ENCODE measurements around the gene ARAP3. TPM values are rescaled to one million over a fixed set of nuclear protein-coding genes. Genes with fewer than 3 reads are reported as not detected.
A peak's percentile ranks its signal among the peaks of the same experiment; 100 is the strongest.
"Not testable (repeated sequence)": the region's sequence is repeated elsewhere in the genome, so short reads cannot be mapped to it uniquely, and the experiment has no call there.

Gene ARAP3
- total RNA-seq, 1 donor from 2014 or later: 3.6 TPM

GRCh38 chr5:141618030-141618803, 63.8 kb downstream of the ARAP3 start:
- peak; percentile 71 for DNase-seq (ENCODE audit: low read depth)

- peak; percentile 41 for DNase-seq (ENCODE audit: low read depth)
These were observed 64.4 kb downstream of the ARAP3 start for GRCh38 chr5:141617682-141618029.

GRCh38 chr5:141617128-141617527, 64.9 kb downstream of the ARAP3 start:
- no peak for DNase-seq (ENCODE audit: low read depth)

DNA sequence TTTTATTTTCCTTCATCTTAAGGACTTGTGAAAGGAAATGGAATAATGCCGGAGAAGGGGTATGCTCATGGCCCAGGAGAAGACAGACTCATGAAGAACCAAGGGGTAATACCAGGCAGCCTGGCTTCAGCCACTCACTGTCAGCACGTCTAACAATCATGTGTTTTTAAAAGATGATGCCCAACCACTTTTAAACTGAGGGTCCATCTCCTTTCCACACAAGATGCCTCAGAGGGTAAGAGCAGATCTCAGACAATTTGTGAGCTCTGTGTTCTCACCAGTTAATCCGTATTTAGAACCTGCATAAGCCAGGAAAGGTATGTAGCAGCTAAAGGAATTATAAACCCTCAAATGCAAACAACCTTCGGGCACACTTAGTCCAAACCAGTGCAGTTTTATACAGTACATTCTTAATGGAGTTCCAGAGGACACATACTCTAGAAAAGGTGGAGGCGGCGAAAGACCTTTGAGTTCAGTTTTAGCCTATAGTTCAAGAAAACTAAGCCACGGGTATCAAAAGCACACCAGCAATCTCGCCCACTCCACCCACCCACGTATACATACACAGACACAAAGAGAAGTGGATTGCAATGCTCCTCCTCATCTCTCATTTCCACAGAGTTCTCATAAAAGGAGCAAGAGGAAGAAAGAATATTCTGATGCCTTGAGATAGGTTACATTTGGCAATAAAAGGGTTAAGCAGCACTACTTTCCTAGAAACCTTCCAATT, 65.9 kb downstream of the ARAP3 start:
- no peak for DNase-seq (ENCODE audit: low read depth)

- no peak for DNase-seq (ENCODE audit: low read depth)
These were observed 68.7 kb downstream of the ARAP3 start for GRCh38 chr5:141613344-141613743.

DNA sequence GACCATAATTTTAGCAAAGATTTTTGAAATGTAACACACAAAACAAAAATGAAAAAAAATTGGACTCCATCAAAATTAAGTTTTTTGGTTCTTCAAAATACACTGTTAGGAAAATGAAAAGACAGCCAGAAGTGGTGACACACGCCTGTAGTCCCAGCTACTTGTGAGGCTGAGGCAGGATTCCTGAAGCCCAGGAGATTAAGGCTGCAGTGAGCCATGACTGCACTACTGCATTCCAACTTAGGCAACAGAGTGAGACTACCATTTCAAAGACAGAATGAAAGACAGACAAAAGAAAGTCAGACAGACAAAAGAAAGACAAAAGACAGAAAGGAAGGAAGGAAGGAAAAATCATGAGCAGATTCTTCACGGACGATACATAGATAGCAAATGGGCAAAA, 70.7 kb downstream of the ARAP3 start:
- peak; percentile 71 for DNase-seq (ENCODE audit: low read depth)

GRCh38 chr5:141609921-141610320, 72.1 kb downstream of the ARAP3 start:
- not testable (repeated sequence) for DNase-seq (ENCODE audit: low read depth)

GRCh38 chr5:141609044-141609443, 73.0 kb downstream of the ARAP3 start:
- DNase-seq (ENCODE audit: low read depth): no peak

DNA sequence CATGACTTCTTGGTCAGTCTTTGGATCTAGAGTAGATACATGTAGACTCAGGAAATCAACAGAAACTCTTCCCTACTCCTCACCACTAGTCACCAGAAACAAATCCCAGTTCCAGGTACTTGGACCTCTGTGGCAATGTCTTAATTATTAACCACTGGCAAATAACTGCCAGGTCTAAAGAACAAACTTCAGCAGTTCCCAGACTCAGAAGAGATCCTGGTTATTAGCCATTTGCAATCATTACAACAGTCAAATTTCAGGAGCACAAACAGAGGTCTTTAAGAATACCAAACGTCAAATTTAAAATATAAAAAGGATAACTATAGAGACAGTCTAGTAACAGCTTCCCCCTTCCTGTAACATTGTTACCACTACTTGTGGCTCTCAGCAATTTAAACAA, 73.5 kb downstream of the ARAP3 start:
- DNase-seq (ENCODE audit: low read depth): peak; percentile 94

DNA sequence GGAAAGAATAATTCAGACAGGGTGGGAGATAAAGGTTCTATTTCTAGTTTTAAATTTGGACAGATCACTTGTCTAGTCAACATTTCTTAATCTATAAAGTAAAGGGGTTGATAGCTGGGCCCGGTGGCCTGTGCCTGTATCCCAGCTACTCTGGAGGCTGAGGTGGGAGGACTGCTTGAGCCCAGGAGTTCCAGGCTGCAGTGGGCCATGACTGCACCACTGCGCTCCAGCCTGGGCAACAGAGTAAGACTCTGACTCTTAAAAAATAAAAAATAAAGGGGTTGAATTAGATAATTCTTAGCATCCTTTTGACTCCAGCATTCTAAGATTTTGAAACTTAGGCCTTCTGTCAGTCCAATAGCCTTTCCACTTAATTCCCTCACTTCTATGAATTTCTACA, 74.0 kb downstream of the ARAP3 start:
- no peak for DNase-seq (ENCODE audit: low read depth)

DNA sequence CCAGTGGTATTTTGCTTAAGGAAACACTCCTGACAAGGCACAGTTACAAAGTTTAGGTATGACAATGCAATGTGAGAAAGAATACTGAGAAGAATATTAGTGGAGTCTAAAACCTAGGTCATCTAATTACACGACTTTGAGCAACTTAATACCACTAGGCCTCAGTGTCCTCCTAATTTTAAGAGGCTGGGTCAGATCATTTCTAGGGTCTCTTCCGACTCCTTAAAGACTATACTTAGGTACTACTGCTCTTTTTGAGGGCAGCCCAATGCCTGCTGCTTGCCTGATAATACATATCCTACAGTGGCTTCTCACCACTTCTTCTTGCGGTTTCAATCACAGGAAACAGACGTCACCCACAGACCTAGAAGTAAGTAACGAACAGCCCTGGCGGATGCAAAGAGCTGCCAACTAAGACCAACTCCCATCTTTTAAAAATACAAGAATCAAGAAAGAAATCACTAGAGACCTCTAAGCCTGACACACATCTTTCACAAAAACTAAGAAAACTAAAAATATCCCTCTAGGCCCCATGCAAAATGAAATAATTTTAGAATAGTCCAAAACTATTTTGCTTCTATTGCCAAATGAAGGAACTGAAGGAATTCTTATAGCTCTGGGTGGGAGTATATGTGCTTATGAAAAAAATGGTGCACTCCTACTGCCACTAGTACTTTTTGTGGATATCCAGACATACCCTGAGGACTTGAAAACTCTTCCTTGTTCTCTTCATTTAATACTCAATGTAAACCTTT, 76.3 kb downstream of the ARAP3 start:
- DNase-seq (ENCODE audit: low read depth): no peak

DNA sequence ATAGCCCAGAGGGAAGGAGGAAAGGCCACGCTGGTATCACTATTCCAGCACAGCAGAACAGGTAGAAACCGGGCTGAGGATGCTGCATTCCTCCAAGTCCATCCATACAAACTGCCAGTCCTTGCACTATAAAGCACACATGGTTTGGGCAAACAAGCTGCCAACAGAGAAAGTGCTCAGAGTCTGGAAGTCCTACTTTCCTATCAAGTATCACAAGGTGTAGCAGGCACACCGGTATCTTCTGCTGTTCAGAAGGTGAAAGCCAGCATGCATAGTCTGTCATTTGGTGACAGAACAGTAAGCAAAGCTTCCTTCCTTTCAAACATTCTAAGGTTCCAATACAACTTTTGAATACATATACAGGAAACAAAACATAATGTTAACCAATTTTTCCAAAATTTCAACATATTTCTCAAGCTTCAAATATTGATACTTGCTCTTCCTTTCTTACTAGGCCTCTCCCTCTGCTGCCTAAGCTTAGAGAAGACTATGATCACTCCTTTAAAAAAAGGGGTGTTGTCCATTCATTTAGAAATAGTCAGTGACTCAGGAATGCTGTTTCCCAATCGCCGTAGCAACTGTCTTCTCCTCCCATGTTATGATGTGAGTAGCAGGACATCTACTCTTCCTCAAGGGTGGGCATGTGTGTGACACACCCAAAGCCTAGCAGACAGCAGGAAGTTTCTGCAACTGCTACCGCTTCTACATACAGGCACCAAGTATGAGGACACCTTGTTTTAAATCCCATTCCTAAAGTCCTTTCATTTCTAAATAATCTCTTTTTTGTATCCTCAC, 77.9 kb downstream of the ARAP3 start:
- DNase-seq (ENCODE audit: low read depth): peak; percentile 95

Other genes with a start within 250 kb of the ARAP3 start
- 11.8 and 23.6 TPM in 2 replicates for gene PCDHGC3, start 206.3 kb downstream of the ARAP3 start, total RNA-seq
- 1.1 TPM in 1 of 2 replicates, not detected in the other for gene PCDHGC4, start 197.2 kb downstream of the ARAP3 start, total RNA-seq
- 0.17 and 0.80 TPM in 2 replicates for gene PCDHGC5, start 193.1 kb downstream of the ARAP3 start, total RNA-seq
- gene DIAPH1, start 63.2 kb downstream of the ARAP3 start, total RNA-seq: 73.1 and 113 TPM in 2 replicates
- gene HDAC3, start 45.4 kb downstream of the ARAP3 start, total RNA-seq: 50.2 and 62.0 TPM in 2 replicates
- 5.4 and 6.9 TPM in 2 replicates for gene RELL2, start 45.2 kb downstream of the ARAP3 start, total RNA-seq
- 28.9 and 34.2 TPM in 2 replicates for gene FCHSD1, start 30.8 kb downstream of the ARAP3 start, total RNA-seq
- gene PCDH1, start 196.2 kb upstream of the ARAP3 start, total RNA-seq: 10.6 and 20.8 TPM in 2 replicates
- gene DELE1, start 241.6 kb upstream of the ARAP3 start, total RNA-seq: 32.8 and 52.9 TPM in 2 replicates